Measurements from ENCODE around the gene HSP90AB1. TPM values are rescaled to one million over a fixed set of nuclear protein-coding genes. Genes with fewer than 3 reads are reported as not detected.

Gene HSP90AB1
- total RNA-seq, 1 donor from 2014 or later = 914 TPM

- peaks cover 6% of the 10 kb centered on the region for H3K27me3 ChIP-seq (ENCODE audit: insufficient read depth, low read length)
- H3K9me3 Mint-ChIP-seq (ENCODE audit: unreplicated experiment) = no peaks in the 10 kb centered on the region
- peaks cover 15% of the 10 kb centered on the region for H3K4me1 Mint-ChIP-seq (ENCODE audit: low read depth, unreplicated experiment)
- no peak for FAIRE-seq
- peaks cover 25% of the 10 kb centered on the region for H3K27me3 Mint-ChIP-seq (ENCODE audit: low read depth, unreplicated experiment)
- no peak for TF ChIP-seq EZH2 (IDR thresholded peaks at IDR 0.05; ENCODE audit: insufficient read depth, low read length)
- peaks cover 26% of the 10 kb centered on the region for H3K4me1 ChIP-seq (ENCODE audit: insufficient read depth, low read length)
- H3K27ac Mint-ChIP-seq (ENCODE audit: unreplicated experiment) = no peak overlapping the region
- no peak overlapping the region for H3K4me3 ChIP-seq (ENCODE audit: insufficient read depth, low read depth, low read length)
- H3K9me3 ChIP-seq (ENCODE audit: insufficient read depth, low read depth, low read length) = no peaks in the 10 kb centered on the region
- no peak overlapping the region for H3K27ac ChIP-seq (ENCODE audit: low read depth, low read length)
- no peaks in the 10 kb centered on the region for H3K36me3 ChIP-seq (ENCODE audit: insufficient read depth, low read length)
- no peaks in the 10 kb centered on the region for H4K20me1 ChIP-seq (ENCODE audit: insufficient read depth, low read length)
- H2AFZ ChIP-seq (ENCODE audit: low read depth, low read length) = peak overlapping the region; percentile 64
- peak; percentile 25 for DNase-seq (ENCODE audit: low read depth)
- H3K4me2 ChIP-seq (ENCODE audit: low read length) = peak overlapping the region; percentile 31
- no peak overlapping the region for H3K9ac ChIP-seq (ENCODE audit: low read length)
- no peaks in the 10 kb centered on the region for H3K79me2 ChIP-seq (ENCODE audit: insufficient read depth, low read length)
- H3K4me3 Mint-ChIP-seq (ENCODE audit: unreplicated experiment) = no peak overlapping the region
- H3K36me3 Mint-ChIP-seq (ENCODE audit: low read depth, unreplicated experiment) = no peaks in the 10 kb centered on the region
Measured at GRCh38 chr6:44217332-44218143, 29.4 kb upstream of the HSP90AB1 start.

- no peak overlapping the region for H3K27ac ChIP-seq (ENCODE audit: low read depth, low read length)
Measured at GRCh38 chr6:44219053-44219814, 27.7 kb upstream of the HSP90AB1 start.

More at GRCh38 chr6:44219053-44219814, 27.7 kb upstream of the HSP90AB1 start:
- Histone ChIP-seq H4K20me1 (ENCODE audit: insufficient read depth, low read length) (peaks cover under 1% of the 10 kb centered on the region), H3K9ac (ENCODE audit: low read length) (peak overlapping the region; percentile 28), H3K9me3 (ENCODE audit: insufficient read depth, low read depth, low read length) (no peaks in the 10 kb centered on the region), H3K27me3 (ENCODE audit: insufficient read depth, low read length) (peaks cover 2% of the 10 kb centered on the region), H3K4me1 (ENCODE audit: insufficient read depth, low read length) (peaks cover 39% of the 10 kb centered on the region), H2AFZ (ENCODE audit: low read depth, low read length) (peak overlapping the region; percentile 83), H3K79me2 (ENCODE audit: insufficient read depth, low read length) (no peaks in the 10 kb centered on the region), H3K4me3 (ENCODE audit: insufficient read depth, low read depth, low read length) (peak overlapping the region; percentile 51), H3K36me3 (ENCODE audit: insufficient read depth, low read length) (no peaks in the 10 kb centered on the region), H3K4me2 (ENCODE audit: low read length) (peak overlapping the region; percentile 84)
- H3K27me3 Mint-ChIP-seq (ENCODE audit: low read depth, unreplicated experiment) = peaks cover 21% of the 10 kb centered on the region
- FAIRE-seq (no peak), DNase-seq (ENCODE audit: low read depth) (peak; percentile 29)
- no peak overlapping the region for H3K27ac Mint-ChIP-seq (ENCODE audit: unreplicated experiment)
- peaks cover 21% of the 10 kb centered on the region for H3K4me1 Mint-ChIP-seq (ENCODE audit: low read depth, unreplicated experiment)
- H3K36me3 Mint-ChIP-seq (ENCODE audit: low read depth, unreplicated experiment) = no peaks in the 10 kb centered on the region
- H3K9me3 Mint-ChIP-seq (ENCODE audit: unreplicated experiment) = no peaks in the 10 kb centered on the region
- TF ChIP-seq EZH2 (IDR thresholded peaks at IDR 0.05; ENCODE audit: insufficient read depth, low read length) = no peak
- TF ChIP-seq CTCF (IDR thresholded peaks at IDR 0.05; ENCODE audit: insufficient read depth, low read depth, low read length) = no peak
- H3K4me3 Mint-ChIP-seq (ENCODE audit: unreplicated experiment) = peak overlapping the region; percentile 74

Measured in astrocyte (in vitro differentiated cells and primary cell).